ENCODE results near the gene ADCY2.

DNA sequence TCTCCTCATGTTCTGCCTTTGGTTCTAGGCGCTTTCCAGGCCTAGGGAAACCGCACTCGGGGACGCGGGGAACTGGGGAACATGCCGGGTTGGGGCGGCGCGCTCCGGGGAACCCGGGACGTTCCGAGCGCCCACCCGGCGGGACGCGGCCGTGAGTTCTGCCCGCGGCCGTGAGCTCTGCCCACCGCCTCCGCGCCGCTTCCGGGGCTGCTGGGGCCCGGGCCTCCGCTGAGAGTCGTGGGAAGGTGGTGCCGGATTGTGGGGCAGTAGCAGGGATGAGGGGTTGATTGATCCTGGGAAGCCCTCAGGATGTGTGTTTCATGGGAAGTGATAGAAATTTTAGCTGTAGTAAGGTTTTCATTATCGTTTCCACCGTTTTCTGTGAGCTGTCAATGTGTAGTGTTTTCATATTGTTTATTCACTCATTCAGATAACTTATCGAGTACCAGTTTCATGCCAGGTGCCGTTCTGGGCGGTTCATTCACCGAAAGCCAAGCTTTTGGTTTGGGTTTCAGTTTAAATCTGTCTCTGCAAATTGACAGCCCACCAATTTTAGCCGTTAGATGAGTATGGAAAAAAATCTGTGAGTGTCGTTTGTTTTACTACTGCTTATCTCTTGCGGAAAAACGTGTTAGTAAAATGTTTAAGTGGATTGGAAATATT lies 473.7 kb downstream of the ADCY2 start:
- TF ChIP-seq CTCF (IDR thresholded peaks at IDR 0.05): no peak
- no peak for TF ChIP-seq EP300 (IDR thresholded peaks at IDR 0.05)
- no peak for TF ChIP-seq POLR2A (IDR thresholded peaks at IDR 0.05; ENCODE audit: low read depth)
